H1 (cell line): ENCODE results near the gene MOCS1. TPM values are rescaled to one million over a fixed set of nuclear protein-coding genes. Genes with fewer than 3 reads are reported as not detected.

Source experiments
- CTCF ChIA-PET: fragments of 300-600 bp; sonication (Branson Sonifier 250); formaldehyde crosslinking; loops from one replicate; lab custom pipeline; 2021; ENCODE audit not compliant: partially characterized antibody; lab: Charles Lee
- POLR2A ChIA-PET: fragments of 300-600 bp; sonication (Branson Sonifier 250); formaldehyde crosslinking; loops from one replicate; lab custom pipeline; 2021; ENCODE audit warnings: inconsistent platforms; ENCODE audit not compliant: partially characterized antibody; lab: Charles Lee
- DNase-seq, 2 experiments: peaks; one replicate each; pipeline versions ENCODE4 v3.0.0 to v3.0.0-alpha.2; 2010 to 2022; ENCODE audit warnings: low spot score in 2 of 2, low read depth in 1 of 2, mixed read lengths in 1 of 2
- FAIRE-seq: peaks from 2 replicates; lab custom pipeline; 2011; peaks lifted over from hg19 to GRCh38; lab: Jason Lieb, UNC
- H2AFZ ChIP-seq: 2 replicates; pipeline ENCODE4 v1.8.1; 2012; ENCODE audit warnings: low read length, inconsistent platforms
- H2AK5ac ChIP-seq: 2 replicates; pipeline ENCODE4 v1.6.1; 2013; ENCODE audit warnings: low read depth, low read length
- H2BK120ac ChIP-seq: replicated peaks from 2 replicates; pipeline ENCODE3; 2013; ENCODE audit warnings: low read depth, low read length, inconsistent platforms
- H2BK12ac ChIP-seq: 2 replicates; pipeline ENCODE4 v1.6.1; 2013; ENCODE audit warnings: low read depth, low read length
- H2BK15ac ChIP-seq: 2 replicates; pipeline ENCODE4 v1.6.1; 2013; ENCODE audit warnings: low read length
- H2BK20ac ChIP-seq: 2 replicates; pipeline ENCODE4 v1.6.1; 2013; ENCODE audit warnings: low read length
- H2BK5ac ChIP-seq: 2 replicates; pipeline ENCODE4 v1.6.1; 2013; ENCODE audit warnings: low read depth, low read length
- H3K14ac ChIP-seq: 2 replicates; pipeline ENCODE4 v1.6.1; 2013; ENCODE audit warnings: inconsistent platforms; ENCODE audit not compliant: insufficient read length
- H3K18ac ChIP-seq: 2 replicates; pipeline ENCODE4 v1.6.1; 2013; ENCODE audit warnings: low read length; ENCODE audit errors: extremely low read depth
- H3K23ac ChIP-seq: 2 replicates; pipeline ENCODE4 v1.6.1; 2013; ENCODE audit warnings: inconsistent platforms; ENCODE audit not compliant: insufficient read length
- H3K23me2 ChIP-seq: 2 replicates; pipeline ENCODE4 v1.6.1; 2013; ENCODE audit warnings: low read depth, low read length
- H3K27ac ChIP-seq: 2 replicates; pipeline ENCODE4 v1.6.1; 2011; ENCODE audit warnings: low read depth, low read length, inconsistent platforms
- H3K27me3 ChIP-seq, 4 experiments: replicated peaks in 1 of 4; 1 replicate in 1 of 4; 2 replicates in 3 of 4; pipeline versions ENCODE4 v1.6.1 to v1.8.1; 2011 to 2013; ENCODE audit warnings: low read length in 3 of 4, mild to moderate bottlenecking in 3 of 4, inconsistent platforms in 2 of 4, mixed read lengths in 2 of 4, moderate library complexity in 1 of 4; ENCODE audit not compliant: control insufficient read depth in 3 of 4, insufficient read depth in 3 of 4; ENCODE audit errors: extremely low read depth in 1 of 4
- H3K36me3 ChIP-seq, 4 experiments: 2 replicates each; pipeline versions ENCODE4 v1.6.1 to v1.8.1; 2011 to 2013; ENCODE audit warnings: mild to moderate bottlenecking in 4 of 4, low read length in 3 of 4, moderate library complexity in 2 of 4, control low read depth in 1 of 4, inconsistent platforms in 1 of 4; ENCODE audit not compliant: insufficient read depth in 4 of 4, control insufficient read depth in 2 of 4
- H3K4ac ChIP-seq: replicated peaks from 2 replicates; pipeline ENCODE3; 2013; ENCODE audit warnings: low read length, low read depth, mixed read lengths, inconsistent platforms; ENCODE audit not compliant: insufficient read length
- H3K4me1 ChIP-seq, 4 experiments: replicated peaks in 1 of 4; 1 replicate in 1 of 4; 2 replicates in 3 of 4; pipeline versions ENCODE4 v1.6.1 to v1.8.1; 2011 to 2013; ENCODE audit warnings: low read length in 3 of 4, inconsistent platforms in 2 of 4, mixed read lengths in 1 of 4; ENCODE audit not compliant: insufficient read depth in 4 of 4, control insufficient read depth in 3 of 4
- H3K4me2 ChIP-seq, 2 experiments: 2 replicates each; pipeline versions ENCODE4 v1.6.1 to v1.8.1; 2011 to 2013; ENCODE audit warnings: low read depth in 2 of 2, low read length in 2 of 2, control low read depth in 1 of 2, inconsistent platforms in 1 of 2, mild to moderate bottlenecking in 1 of 2; ENCODE audit not compliant: insufficient read depth in 1 of 2
- H3K4me3 ChIP-seq, 4 experiments: fragments of 200-600, 300-600 bp in 1 of 4; sonication (generic), shearing (Covaris generic), sonication (Bioruptor Twin) in 1 of 4; 2 replicates each; pipeline versions ENCODE4 v1.5.1 to v1.8.1; 2011 to 2016; ENCODE audit warnings: low read length in 4 of 4, low read depth in 3 of 4, control low read depth in 2 of 4, inconsistent platforms in 2 of 4, mild to moderate bottlenecking in 2 of 4, mixed read lengths in 1 of 4, moderate library complexity in 1 of 4; ENCODE audit not compliant: insufficient read depth in 2 of 4; ENCODE audit errors: extremely low read depth in 1 of 4
- H3K56ac ChIP-seq: replicated peaks from 2 replicates; pipeline ENCODE3; 2013; ENCODE audit warnings: low read depth, mild to moderate bottlenecking, mixed read lengths, low read length, inconsistent platforms; ENCODE audit not compliant: insufficient read length
- H3K79me1 ChIP-seq: 2 replicates; pipeline ENCODE4 v1.6.1; 2013; ENCODE audit warnings: low read depth, low read length, control low read depth
- H3K79me2 ChIP-seq, 2 experiments: 2 replicates each; pipeline versions ENCODE4 v1.6.1 to v1.8.1; 2012 to 2013; ENCODE audit warnings: low read length in 2 of 2, mild to moderate bottlenecking in 2 of 2, inconsistent platforms in 1 of 2; ENCODE audit not compliant: insufficient read depth in 2 of 2, control insufficient read depth in 1 of 2
- H3K9ac ChIP-seq, 4 experiments: replicated peaks in 1 of 4; 1 replicate in 1 of 4; 2 replicates in 3 of 4; pipeline versions ENCODE4 v1.6.1 to v1.8.1; 2011 to 2013; ENCODE audit warnings: low read depth in 3 of 4, low read length in 3 of 4, control low read depth in 2 of 4, mild to moderate bottlenecking in 2 of 4, moderate library complexity in 2 of 4, inconsistent platforms in 1 of 4; ENCODE audit errors: extremely low read depth in 1 of 4
- H3K9me3 ChIP-seq, 2 experiments: 2 replicates each; pipeline versions ENCODE4 v1.6.1 to v1.8.1; 2012 to 2013; ENCODE audit warnings: mild to moderate bottlenecking in 2 of 2, moderate library complexity in 2 of 2, control low read depth in 1 of 2, inconsistent platforms in 1 of 2, low read depth in 1 of 2, low read length in 1 of 2, mixed read lengths in 1 of 2; ENCODE audit not compliant: insufficient read depth in 2 of 2
- H4K20me1 ChIP-seq, 2 experiments: replicated peaks in 1 of 2; 2 replicates each; pipeline versions ENCODE3 to v1.8.1; 2011 to 2013; ENCODE audit warnings: inconsistent platforms in 2 of 2, low read length in 2 of 2, mild to moderate bottlenecking in 1 of 2; ENCODE audit not compliant: insufficient read depth in 2 of 2, control insufficient read depth in 1 of 2
- H4K5ac ChIP-seq: 2 replicates; pipeline ENCODE4 v1.6.1; 2013; ENCODE audit warnings: low read length, low read depth, mixed read lengths, inconsistent platforms; ENCODE audit not compliant: insufficient read length
- H4K8ac ChIP-seq: 2 replicates; pipeline ENCODE4 v1.8.0; 2013; ENCODE audit warnings: mild to moderate bottlenecking, moderate library complexity, low read length, inconsistent platforms; ENCODE audit not compliant: insufficient read depth; ENCODE audit errors: extremely low read depth
- H4K91ac ChIP-seq: replicated peaks from 2 replicates; pipeline ENCODE3; 2013; ENCODE audit warnings: low read length, mixed read lengths, inconsistent platforms; ENCODE audit not compliant: insufficient read length
- WGBS, 2 experiments: shearing (Covaris generic) in 1 of 2; methylation state at CpG; one replicate each; pipeline versions ENCODE4 v1.1.6 to v1.1.7; 2013 to 2015; ENCODE audit warnings: low lambda C conversion rate in 2 of 2, mixed read lengths in 2 of 2, inconsistent platforms in 1 of 2, low coverage in 1 of 2, missing lambda C conversion rate in 1 of 2; ENCODE audit not compliant: insufficient replicate concordance in 2 of 2, insufficient coverage in 1 of 2, insufficient read length in 1 of 2; ENCODE audit errors: extremely low coverage in 1 of 2, missing lambda C conversion rate in 1 of 2; 5-methylcytosine and 5-hydroxymethylcytosine counted together
- polyA plus RNA-seq, 7 experiments: library from polyadenylated mRNA; depleted of rRNA in 3 of 7; stranded (reverse) in 5 of 7; unstranded in 2 of 7; fragments of >200 nt in 5 of 7; fragments of 200-250 nt in 2 of 7; gene quantifications; 1 replicate in 5 of 7; 2 replicates in 1 of 7; 4 replicates in 1 of 7; pipeline versions ENCODE4 v1.2.1 to v1.2.3, GENCODE V29; 2011 to 2013; ENCODE audit warnings: missing spikeins in 2 of 7, mixed read lengths in 2 of 7
- total RNA-seq: library from RNA; stranded (reverse); fragmentation: NEBNext Ultra II Directional; extraction: Animal tissue kit (Norgen Biotek cat#: 25700); gene quantifications from 2 replicates; pipeline ENCODE4 v1.2.1, GENCODE V29; 2021

Gene MOCS1
- total and polyA plus RNA-seq, 2 of the 8 experiments (the other 6 are each of a cell fraction or from before 2014, with no cell fraction given), result 13.4 to 19.7 TPM

DNA sequence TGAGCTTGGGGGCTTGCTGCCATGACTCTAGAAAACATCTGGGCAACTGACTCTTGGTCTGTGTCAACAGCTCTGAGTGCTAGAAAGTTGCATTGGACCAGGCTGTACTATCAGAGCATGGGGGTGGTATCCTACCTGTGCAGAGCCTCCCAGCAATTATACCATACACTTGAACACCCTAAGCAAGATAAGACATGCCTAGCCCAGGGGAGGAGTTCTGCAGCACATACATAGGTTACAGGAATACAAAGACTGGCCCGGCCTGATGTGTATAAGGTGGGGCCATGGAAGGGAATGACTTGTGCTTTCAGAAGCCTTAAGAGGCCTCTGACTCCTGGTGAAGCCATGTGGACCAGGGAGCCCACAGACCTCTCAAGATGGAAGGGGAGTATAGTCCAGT lies 11.4 kb upstream of the MOCS1 start:
- H3K4me2 ChIP-seq, result no peak overlapping the region
- H3K4me3 ChIP-seq, result no peak overlapping the region
- ChIA-PET CTCF (no interaction called here), POLR2A (no interaction called here)
- H3K36me3 ChIP-seq, result no peaks in the 10 kb centered on the region
- no peak overlapping the region for H2BK20ac ChIP-seq
- H2AFZ ChIP-seq, result no peak overlapping the region
- H3K79me1 ChIP-seq, result no peaks in the 10 kb centered on the region
- no peak overlapping the region; the same call in 1 of the 2 replicates for H2BK12ac ChIP-seq
- H3K14ac ChIP-seq, result no peak overlapping the region
- no peaks in the 10 kb centered on the region for H3K23me2 ChIP-seq
- H4K8ac ChIP-seq, result no peak overlapping the region
- H3K9me3 ChIP-seq, result no peaks in the 10 kb centered on the region
- no peak overlapping the region for H3K18ac ChIP-seq
- H2AK5ac ChIP-seq, result no peak overlapping the region
- H3K27ac ChIP-seq, result no peak overlapping the region
- DNase-seq (no peak), FAIRE-seq (no peak)
- H3K23ac ChIP-seq, result no peak overlapping the region
- no peak overlapping the region for H2BK15ac ChIP-seq
- no peak overlapping the region for H3K56ac ChIP-seq
- no peaks in the 10 kb centered on the region for H4K20me1 ChIP-seq
- WGBS, 2 experiments, result 87% methylated on average over 1 of the region's 1 CpG; no CpG with 5 or more reads in 1 of the 2 experiments
- H2BK120ac ChIP-seq, result no peak overlapping the region
- no peak overlapping the region for H4K91ac ChIP-seq
- no peak overlapping the region for H3K9ac ChIP-seq
- H3K4ac ChIP-seq, result no peak overlapping the region
- H3K4me1 ChIP-seq, result peaks cover 5 to 18% (median 9%) of the 10 kb centered on the region in 4 experiments
- no peaks in the 10 kb centered on the region for H3K79me2 ChIP-seq
- H3K27me3 ChIP-seq, result no peaks in the 10 kb centered on the region; a peak in 1 of 7 replicates
- H4K5ac ChIP-seq, result no peak overlapping the region
- H2BK5ac ChIP-seq, result no peak overlapping the region
